Measurements from ENCODE around the gene PACSIN2. TPM values are rescaled to one million over a fixed set of nuclear protein-coding genes. Genes with fewer than 3 reads are reported as not detected.

PACSIN2 gene
- total and polyA plus RNA-seq, 2 of the 13 experiments (the other 11 are each of a cell fraction or from before 2014, with no cell fraction given): 54.1 to 68.8 TPM

DNA sequence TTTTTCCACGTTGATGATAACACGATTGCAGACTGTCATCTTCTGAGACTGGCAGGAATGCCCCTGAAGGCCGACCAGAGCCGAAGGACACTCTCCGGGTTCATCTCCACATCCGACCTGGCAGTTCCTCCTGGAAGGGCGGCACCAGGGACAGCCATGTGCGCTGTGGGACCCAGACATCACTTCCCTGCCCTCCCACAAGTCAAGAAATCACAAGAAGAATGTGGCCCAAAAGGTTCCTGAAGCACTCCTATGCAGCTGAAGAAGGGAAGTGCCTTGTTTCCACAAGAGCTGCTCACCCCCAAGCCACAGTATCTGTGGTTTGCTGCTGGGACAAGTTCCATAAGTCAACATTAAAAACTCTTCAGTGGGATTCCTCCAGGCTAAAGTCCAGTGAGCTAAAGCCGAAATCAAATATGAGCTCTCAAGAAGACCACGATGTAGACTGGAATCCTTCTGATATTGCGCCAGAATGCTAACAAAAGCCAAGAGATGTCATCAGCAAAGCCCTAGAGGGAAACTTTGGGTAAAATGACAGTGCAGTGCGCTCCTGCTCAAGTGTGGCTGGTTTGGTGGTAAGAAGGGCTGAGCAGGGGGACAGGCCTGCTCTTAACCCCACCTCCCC is 21.2 kb downstream of the PACSIN2 start (continued):
- TF ChIP-seq, protein P1, sequence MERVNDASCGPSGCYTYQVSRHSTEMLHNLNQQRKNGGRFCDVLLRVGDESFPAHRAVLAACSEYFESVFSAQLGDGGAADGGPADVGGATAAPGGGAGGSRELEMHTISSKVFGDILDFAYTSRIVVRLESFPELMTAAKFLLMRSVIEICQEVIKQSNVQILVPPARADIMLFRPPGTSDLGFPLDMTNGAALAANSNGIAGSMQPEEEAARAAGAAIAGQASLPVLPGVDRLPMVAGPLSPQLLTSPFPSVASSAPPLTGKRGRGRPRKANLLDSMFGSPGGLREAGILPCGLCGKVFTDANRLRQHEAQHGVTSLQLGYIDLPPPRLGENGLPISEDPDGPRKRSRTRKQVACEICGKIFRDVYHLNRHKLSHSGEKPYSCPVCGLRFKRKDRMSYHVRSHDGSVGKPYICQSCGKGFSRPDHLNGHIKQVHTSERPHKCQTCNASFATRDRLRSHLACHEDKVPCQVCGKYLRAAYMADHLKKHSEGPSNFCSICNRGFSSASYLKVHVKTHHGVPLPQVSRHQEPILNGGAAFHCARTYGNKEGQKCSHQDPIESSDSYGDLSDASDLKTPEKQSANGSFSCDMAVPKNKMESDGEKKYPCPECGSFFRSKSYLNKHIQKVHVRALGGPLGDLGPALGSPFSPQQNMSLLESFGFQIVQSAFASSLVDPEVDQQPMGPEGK (CRISPR knock-in tag; IDR thresholded peaks at IDR 0.05): peak; percentile 29
- peak; percentile 95 for TF ChIP-seq ZNF12 (CRISPR knock-in tag; IDR thresholded peaks at IDR 0.05)
- TF ChIP-seq ZFP41 (CRISPR knock-in tag; IDR thresholded peaks at IDR 0.05; ENCODE audit: borderline replicate concordance): no peak
- TF ChIP-seq NR2C2 (CRISPR knock-in tag; IDR thresholded peaks at IDR 0.05; ENCODE audit: borderline replicate concordance): 0 out of 2 replicates have a peak, but pooled peaks have one; percentile 34
- TF ChIP-seq ZNF570 (CRISPR knock-in tag; IDR thresholded peaks at IDR 0.05; ENCODE audit: borderline replicate concordance): no peak
- TF ChIP-seq, protein P2, sequence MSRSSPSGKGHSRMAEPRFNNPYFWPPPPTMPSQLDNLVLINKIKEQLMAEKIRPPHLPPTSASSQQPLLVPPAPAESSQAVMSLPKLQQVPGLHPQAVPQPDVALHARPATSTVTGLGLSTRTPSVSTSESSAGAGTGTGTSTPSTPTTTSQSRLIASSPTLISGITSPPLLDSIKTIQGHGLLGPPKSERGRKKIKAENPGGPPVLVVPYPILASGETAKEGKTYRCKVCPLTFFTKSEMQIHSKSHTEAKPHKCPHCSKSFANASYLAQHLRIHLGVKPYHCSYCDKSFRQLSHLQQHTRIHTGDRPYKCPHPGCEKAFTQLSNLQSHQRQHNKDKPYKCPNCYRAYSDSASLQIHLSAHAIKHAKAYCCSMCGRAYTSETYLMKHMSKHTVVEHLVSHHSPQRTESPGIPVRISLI (CRISPR knock-in tag; IDR thresholded peaks at IDR 0.05; ENCODE audit: borderline replicate concordance): peak; percentile 41; the same call in 1 of the 2 replicates
- no peak for TF ChIP-seq ZNF720 (CRISPR knock-in tag; IDR thresholded peaks at IDR 0.05)
- peak; percentile 68; the same call in 1 of the 2 replicates for TF ChIP-seq NKX3-1 (CRISPR knock-in tag; IDR thresholded peaks at IDR 0.05)
- TF ChIP-seq, protein P3, sequence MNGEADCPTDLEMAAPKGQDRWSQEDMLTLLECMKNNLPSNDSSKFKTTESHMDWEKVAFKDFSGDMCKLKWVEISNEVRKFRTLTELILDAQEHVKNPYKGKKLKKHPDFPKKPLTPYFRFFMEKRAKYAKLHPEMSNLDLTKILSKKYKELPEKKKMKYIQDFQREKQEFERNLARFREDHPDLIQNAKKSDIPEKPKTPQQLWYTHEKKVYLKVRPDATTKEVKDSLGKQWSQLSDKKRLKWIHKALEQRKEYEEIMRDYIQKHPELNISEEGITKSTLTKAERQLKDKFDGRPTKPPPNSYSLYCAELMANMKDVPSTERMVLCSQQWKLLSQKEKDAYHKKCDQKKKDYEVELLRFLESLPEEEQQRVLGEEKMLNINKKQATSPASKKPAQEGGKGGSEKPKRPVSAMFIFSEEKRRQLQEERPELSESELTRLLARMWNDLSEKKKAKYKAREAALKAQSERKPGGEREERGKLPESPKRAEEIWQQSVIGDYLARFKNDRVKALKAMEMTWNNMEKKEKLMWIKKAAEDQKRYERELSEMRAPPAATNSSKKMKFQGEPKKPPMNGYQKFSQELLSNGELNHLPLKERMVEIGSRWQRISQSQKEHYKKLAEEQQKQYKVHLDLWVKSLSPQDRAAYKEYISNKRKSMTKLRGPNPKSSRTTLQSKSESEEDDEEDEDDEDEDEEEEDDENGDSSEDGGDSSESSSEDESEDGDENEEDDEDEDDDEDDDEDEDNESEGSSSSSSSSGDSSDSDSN (CRISPR knock-in tag; IDR thresholded peaks at IDR 0.05): peak; percentile 51; the same call in 1 of the 2 replicates
- TF ChIP-seq, protein P4, sequence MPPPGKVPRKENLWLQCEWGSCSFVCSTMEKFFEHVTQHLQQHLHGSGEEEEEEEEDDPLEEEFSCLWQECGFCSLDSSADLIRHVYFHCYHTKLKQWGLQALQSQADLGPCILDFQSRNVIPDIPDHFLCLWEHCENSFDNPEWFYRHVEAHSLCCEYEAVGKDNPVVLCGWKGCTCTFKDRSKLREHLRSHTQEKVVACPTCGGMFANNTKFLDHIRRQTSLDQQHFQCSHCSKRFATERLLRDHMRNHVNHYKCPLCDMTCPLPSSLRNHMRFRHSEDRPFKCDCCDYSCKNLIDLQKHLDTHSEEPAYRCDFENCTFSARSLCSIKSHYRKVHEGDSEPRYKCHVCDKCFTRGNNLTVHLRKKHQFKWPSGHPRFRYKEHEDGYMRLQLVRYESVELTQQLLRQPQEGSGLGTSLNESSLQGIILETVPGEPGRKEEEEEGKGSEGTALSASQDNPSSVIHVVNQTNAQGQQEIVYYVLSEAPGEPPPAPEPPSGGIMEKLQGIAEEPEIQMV (CRISPR knock-in tag; IDR thresholded peaks at IDR 0.05; ENCODE audit: low read depth): 0 out of 2 replicates have a peak, but pooled peaks have one; percentile 23
- peak; percentile 76; the same call in 1 of the 2 replicates for TF ChIP-seq MED13 (CRISPR knock-in tag; IDR thresholded peaks at IDR 0.05)
- TF ChIP-seq SMC3 (IDR thresholded peaks at IDR 0.05; ENCODE audit: low read length): peak; percentile 29; the same call in 1 of the 2 replicates
- no peak for TF ChIP-seq ZNF891 (CRISPR knock-in tag; IDR thresholded peaks at IDR 0.05)
- TF ChIP-seq, protein P5, sequence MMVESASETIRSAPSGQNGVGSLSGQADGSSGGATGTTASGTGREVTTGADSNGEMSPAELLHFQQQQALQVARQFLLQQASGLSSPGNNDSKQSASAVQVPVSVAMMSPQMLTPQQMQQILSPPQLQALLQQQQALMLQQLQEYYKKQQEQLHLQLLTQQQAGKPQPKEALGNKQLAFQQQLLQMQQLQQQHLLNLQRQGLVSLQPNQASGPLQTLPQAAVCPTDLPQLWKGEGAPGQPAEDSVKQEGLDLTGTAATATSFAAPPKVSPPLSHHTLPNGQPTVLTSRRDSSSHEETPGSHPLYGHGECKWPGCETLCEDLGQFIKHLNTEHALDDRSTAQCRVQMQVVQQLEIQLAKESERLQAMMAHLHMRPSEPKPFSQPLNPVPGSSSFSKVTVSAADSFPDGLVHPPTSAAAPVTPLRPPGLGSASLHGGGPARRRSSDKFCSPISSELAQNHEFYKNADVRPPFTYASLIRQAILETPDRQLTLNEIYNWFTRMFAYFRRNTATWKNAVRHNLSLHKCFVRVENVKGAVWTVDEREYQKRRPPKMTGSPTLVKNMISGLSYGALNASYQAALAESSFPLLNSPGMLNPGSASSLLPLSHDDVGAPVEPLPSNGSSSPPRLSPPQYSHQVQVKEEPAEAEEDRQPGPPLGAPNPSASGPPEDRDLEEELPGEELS (CRISPR knock-in tag; IDR thresholded peaks at IDR 0.05): peak; percentile 84
- TF ChIP-seq ZNF850 (CRISPR knock-in tag; conservative IDR thresholded peaks at IDR 0.05): no peak
- TF ChIP-seq SOX13 (IDR thresholded peaks at IDR 0.05): 0 out of 2 replicates have a peak, but pooled peaks have one; percentile 49
- TF ChIP-seq SOX13 (CRISPR knock-in tag; conservative IDR thresholded peaks at IDR 0.05 in 1 of 2, IDR thresholded peaks at IDR 0.05 in 1 of 2): peak in 1 of 2 experiments; percentile 85; a peak in 2 of 4 replicates
- TF ChIP-seq, protein P6, sequence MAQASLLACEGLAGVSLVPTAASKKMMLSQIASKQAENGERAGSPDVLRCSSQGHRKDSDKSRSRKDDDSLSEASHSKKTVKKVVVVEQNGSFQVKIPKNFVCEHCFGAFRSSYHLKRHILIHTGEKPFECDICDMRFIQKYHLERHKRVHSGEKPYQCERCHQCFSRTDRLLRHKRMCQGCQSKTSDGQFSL (CRISPR knock-in tag; IDR thresholded peaks at IDR 0.05): peak; percentile 78; the same call in 1 of the 2 replicates
